Cardiac muscle cell (in vitro differentiated cells and primary cell): ENCODE data around the gene ALG12. TPM values are rescaled to one million over a fixed set of nuclear protein-coding genes. Genes with fewer than 3 reads are reported as not detected.

ENCODE experiments used
- DNase-seq, 2 donors: peaks; one replicate each; pipeline versions ENCODE4 v3.0.0 to v3.0.0-alpha.2; 2010 to 2017; ENCODE audit warnings: low read depth in 1 of 2, low spot score in 1 of 2
- H3K27ac ChIP-seq: fragments of 200-600 bp; sonication (generic); 2 replicates; pipeline ENCODE4 v1.5.1; 2016
- H3K27me3 ChIP-seq: fragments of 200-600 bp; sonication (generic); 2 replicates; pipeline ENCODE4 v1.6.0; 2016; ENCODE audit warnings: control low read depth
- H3K36me3 ChIP-seq: fragments of 200-600 bp; sonication (generic); 2 replicates; pipeline ENCODE4 v1.5.1; 2016; ENCODE audit warnings: control low read depth
- H3K4me1 ChIP-seq: fragments of 200-600 bp; sonication (generic); 2 replicates; pipeline ENCODE4 v1.8.1; 2017; ENCODE audit warnings: low read depth, mild to moderate bottlenecking, mixed run types
- H3K4me3 ChIP-seq: fragments of 200-600 bp; sonication (generic); 2 replicates; pipeline ENCODE4 v1.5.1; 2016; ENCODE audit warnings: mild to moderate bottlenecking
- H3K9me3 ChIP-seq: fragments of 200-600 bp; sonication (generic); 2 replicates; pipeline ENCODE4 v1.5.1; 2017; ENCODE audit warnings: low read depth, mild to moderate bottlenecking, control low read depth
- polyA plus RNA-seq: library from polyadenylated mRNA; unstranded; fragments of >200 nt; fragmentation: Nextera tagmentation; extraction: Ambion mirVana; gene quantifications from 2 replicates; pipeline ENCODE4 v1.2.1, GENCODE V29; 2016
- total RNA-seq: library from RNA; depleted of rRNA; stranded (reverse); fragments of >200 nt; gene quantifications from 2 replicates; pipeline ENCODE4 v1.2.3, GENCODE V29; 2016
- TF ChIP-seq, protein P1 (sequence below): IDR thresholded peaks from 2 replicates; pipeline ENCODE4 v1.5.1; 2012; ENCODE audit warnings: low read depth, mild to moderate bottlenecking, low read length

The ALG12 gene
- total and polyA plus RNA-seq, 2 experiments from 2014 or later = 10.5 to 38.0 TPM

DNA sequence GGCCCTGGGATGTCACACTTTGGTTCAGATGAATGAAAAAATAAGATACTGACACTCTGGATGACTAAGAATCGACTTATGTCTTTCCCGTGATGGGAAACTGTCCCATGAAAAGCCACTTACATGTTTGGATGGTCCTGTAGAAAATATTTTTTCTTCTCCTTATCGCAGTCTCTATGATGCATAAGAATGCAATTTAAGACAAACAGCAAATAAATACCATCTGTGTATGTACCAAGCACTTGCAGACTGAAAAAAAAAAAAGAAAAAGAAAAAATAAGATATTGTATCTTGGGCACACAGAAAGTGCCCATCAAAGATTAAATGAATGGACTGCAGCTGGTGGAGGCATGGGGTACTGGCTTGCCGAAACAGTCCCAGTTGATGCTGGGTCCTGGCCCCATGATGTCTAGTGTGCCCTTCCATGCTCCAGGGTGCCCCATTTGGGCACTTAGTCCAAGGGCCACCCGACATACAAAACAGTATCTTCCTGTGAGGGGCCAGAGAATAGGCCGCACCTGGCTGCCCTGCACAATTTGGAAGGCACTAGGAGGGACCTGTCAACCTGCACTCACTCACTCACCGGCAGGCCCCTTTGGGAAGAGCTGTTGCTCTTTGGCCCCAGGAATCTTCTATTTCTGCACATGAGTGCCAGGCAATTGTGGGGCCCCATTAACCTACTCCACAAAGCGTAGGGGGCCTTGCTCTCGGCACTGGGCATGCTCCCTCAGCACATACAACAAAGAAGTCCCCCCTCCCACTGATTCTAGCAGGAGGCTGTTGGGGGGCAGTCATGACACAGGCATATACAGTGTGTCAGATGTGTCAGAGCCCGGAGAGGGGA is 67.1 kb downstream of the ALG12 start:
- Histone ChIP-seq H3K4me3 (no peak overlapping the region), H3K27me3 (peaks cover 65% of the 10 kb centered on the region), H3K9me3 (no peaks in the 10 kb centered on the region), H3K36me3 (no peaks in the 10 kb centered on the region), H3K27ac (no peak overlapping the region), H3K4me1 (peaks cover 8% of the 10 kb centered on the region)
- TF ChIP-seq, protein P1, sequence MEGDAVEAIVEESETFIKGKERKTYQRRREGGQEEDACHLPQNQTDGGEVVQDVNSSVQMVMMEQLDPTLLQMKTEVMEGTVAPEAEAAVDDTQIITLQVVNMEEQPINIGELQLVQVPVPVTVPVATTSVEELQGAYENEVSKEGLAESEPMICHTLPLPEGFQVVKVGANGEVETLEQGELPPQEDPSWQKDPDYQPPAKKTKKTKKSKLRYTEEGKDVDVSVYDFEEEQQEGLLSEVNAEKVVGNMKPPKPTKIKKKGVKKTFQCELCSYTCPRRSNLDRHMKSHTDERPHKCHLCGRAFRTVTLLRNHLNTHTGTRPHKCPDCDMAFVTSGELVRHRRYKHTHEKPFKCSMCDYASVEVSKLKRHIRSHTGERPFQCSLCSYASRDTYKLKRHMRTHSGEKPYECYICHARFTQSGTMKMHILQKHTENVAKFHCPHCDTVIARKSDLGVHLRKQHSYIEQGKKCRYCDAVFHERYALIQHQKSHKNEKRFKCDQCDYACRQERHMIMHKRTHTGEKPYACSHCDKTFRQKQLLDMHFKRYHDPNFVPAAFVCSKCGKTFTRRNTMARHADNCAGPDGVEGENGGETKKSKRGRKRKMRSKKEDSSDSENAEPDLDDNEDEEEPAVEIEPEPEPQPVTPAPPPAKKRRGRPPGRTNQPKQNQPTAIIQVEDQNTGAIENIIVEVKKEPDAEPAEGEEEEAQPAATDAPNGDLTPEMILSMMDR = no peak
- DNase-seq = no peak

Other genes with a start within 250 kb of the ALG12 start
- 40.9 and 42.9 TPM in 2 replicates for gene BRD1, start 90.6 kb downstream of the ALG12 start, total RNA-seq
- gene BRD1, start 90.6 kb downstream of the ALG12 start, polyA plus RNA-seq = 25.8 and 27.1 TPM in 2 replicates
- 11.4 and 18.4 TPM in 2 replicates for gene ZBED4, start 64.6 kb downstream of the ALG12 start, total RNA-seq
- gene ZBED4, start 64.6 kb downstream of the ALG12 start, polyA plus RNA-seq = 10.6 and 11.1 TPM in 2 replicates
- gene CRELD2, start 196 bp upstream of the ALG12 start, total RNA-seq = 36.0 and 109 TPM in 2 replicates
- gene CRELD2, start 196 bp upstream of the ALG12 start, polyA plus RNA-seq = 37.6 and 112 TPM in 2 replicates
- 37.4 and 62.2 TPM in 2 replicates for gene PIM3, start 42.3 kb upstream of the ALG12 start, total RNA-seq
- gene PIM3, start 42.3 kb upstream of the ALG12 start, polyA plus RNA-seq = 46.1 and 74.4 TPM in 2 replicates
- gene IL17REL, start 94.3 kb upstream of the ALG12 start, total RNA-seq = 1.8 TPM in 1 of 2 replicates, not detected in the other
- not detected in 2 replicates for gene IL17REL, start 94.3 kb upstream of the ALG12 start, polyA plus RNA-seq
- gene TTLL8, start 139.9 kb upstream of the ALG12 start, total RNA-seq = not detected in 2 replicates
- not detected in 2 replicates for gene TTLL8, start 139.9 kb upstream of the ALG12 start, polyA plus RNA-seq
- gene MLC1, start 167.0 kb upstream of the ALG12 start, total RNA-seq = 0.11 and 0.27 TPM in 2 replicates
- 0.32 TPM in 1 of 2 replicates, not detected in the other for gene MLC1, start 167.0 kb upstream of the ALG12 start, polyA plus RNA-seq
- gene MOV10L1, start 171.6 kb upstream of the ALG12 start, total RNA-seq = 0.18 TPM in 1 of 2 replicates, not detected in the other
- gene MOV10L1, start 171.6 kb upstream of the ALG12 start, polyA plus RNA-seq = 1.1 TPM in 1 of 2 replicates, not detected in the other